ENCODE measurements around the gene LRP11. TPM values are rescaled to one million over a fixed set of nuclear protein-coding genes. Genes with fewer than 3 reads are reported as not detected.
A peak's percentile ranks its signal among the peaks of the same experiment; 100 is the strongest.

LRP11 gene
- total and polyA plus RNA-seq, 2 of the 13 experiments (the other 11 are each of a cell fraction or from before 2014, with no cell fraction given) = 32.4 to 48.9 TPM

GRCh38 chr6:149840345-149841075, 23.6 kb downstream of the LRP11 start (continued):
- TF ChIP-seq ZFP37 (CRISPR knock-in tag; IDR thresholded peaks at IDR 0.05; ENCODE audit: borderline replicate concordance) = no peak; the same call in 1 of the 2 replicates
- no peak for TF ChIP-seq RBM22 (optimal IDR thresholded peaks at IDR 0.05; ENCODE audit: low read length)
- TF ChIP-seq, protein P1, sequence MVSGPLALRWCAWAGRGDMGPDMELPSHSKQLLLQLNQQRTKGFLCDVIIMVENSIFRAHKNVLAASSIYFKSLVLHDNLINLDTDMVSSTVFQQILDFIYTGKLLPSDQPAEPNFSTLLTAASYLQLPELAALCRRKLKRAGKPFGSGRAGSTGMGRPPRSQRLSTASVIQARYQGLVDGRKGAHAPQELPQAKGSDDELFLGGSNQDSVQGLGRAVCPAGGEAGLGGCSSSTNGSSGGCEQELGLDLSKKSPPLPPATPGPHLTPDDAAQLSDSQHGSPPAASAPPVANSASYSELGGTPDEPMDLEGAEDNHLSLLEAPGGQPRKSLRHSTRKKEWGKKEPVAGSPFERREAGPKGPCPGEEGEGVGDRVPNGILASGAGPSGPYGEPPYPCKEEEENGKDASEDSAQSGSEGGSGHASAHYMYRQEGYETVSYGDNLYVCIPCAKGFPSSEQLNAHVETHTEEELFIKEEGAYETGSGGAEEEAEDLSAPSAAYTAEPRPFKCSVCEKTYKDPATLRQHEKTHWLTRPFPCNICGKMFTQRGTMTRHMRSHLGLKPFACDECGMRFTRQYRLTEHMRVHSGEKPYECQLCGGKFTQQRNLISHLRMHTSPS (CRISPR knock-in tag; IDR thresholded peaks at IDR 0.05; ENCODE audit: low read depth) = peak; percentile 35; the same call in 1 of the 2 replicates
- TF ChIP-seq SIX4 (CRISPR knock-in tag; IDR thresholded peaks at IDR 0.05) = no peak
- TF ChIP-seq TSC22D2 (CRISPR knock-in tag; IDR thresholded peaks at IDR 0.05; ENCODE audit: borderline replicate concordance) = no peak
- TF ChIP-seq, protein P2, sequence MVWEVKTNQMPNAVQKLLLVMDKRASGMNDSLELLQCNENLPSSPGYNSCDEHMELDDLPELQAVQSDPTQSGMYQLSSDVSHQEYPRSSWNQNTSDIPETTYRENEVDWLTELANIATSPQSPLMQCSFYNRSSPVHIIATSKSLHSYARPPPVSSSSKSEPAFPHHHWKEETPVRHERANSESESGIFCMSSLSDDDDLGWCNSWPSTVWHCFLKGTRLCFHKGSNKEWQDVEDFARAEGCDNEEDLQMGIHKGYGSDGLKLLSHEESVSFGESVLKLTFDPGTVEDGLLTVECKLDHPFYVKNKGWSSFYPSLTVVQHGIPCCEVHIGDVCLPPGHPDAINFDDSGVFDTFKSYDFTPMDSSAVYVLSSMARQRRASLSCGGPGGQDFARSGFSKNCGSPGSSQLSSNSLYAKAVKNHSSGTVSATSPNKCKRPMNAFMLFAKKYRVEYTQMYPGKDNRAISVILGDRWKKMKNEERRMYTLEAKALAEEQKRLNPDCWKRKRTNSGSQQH (CRISPR knock-in tag; IDR thresholded peaks at IDR 0.05; ENCODE audit: low read depth) = no peak
- TF ChIP-seq MZF1 (CRISPR knock-in tag; IDR thresholded peaks at IDR 0.05; ENCODE audit: borderline replicate concordance) = no peak
- TF ChIP-seq MEIS2 (CRISPR knock-in tag; IDR thresholded peaks at IDR 0.05) = no peak
- no peak for TF ChIP-seq SNAI1 (CRISPR knock-in tag; IDR thresholded peaks at IDR 0.05; ENCODE audit: borderline replicate concordance)
- TF ChIP-seq NR2F1 (CRISPR knock-in tag; IDR thresholded peaks at IDR 0.05) = no peak
- TF ChIP-seq ZNF773 (CRISPR knock-in tag; IDR thresholded peaks at IDR 0.05; ENCODE audit: borderline replicate concordance) = no peak
- no peak for TF ChIP-seq ZC3H13 (CRISPR knock-in tag; IDR thresholded peaks at IDR 0.05)
- no peak for TF ChIP-seq YEATS4 (CRISPR knock-in tag; IDR thresholded peaks at IDR 0.05; ENCODE audit: borderline replicate concordance)
- 0 out of 2 replicates have a peak, but pooled peaks have one; percentile 34 for TF ChIP-seq SMAD9 (CRISPR knock-in tag; IDR thresholded peaks at IDR 0.05)
- no peak for TF ChIP-seq NCOA2 (CRISPR knock-in tag; IDR thresholded peaks at IDR 0.05)
- no peak for TF ChIP-seq ZSCAN12 (CRISPR knock-in tag; IDR thresholded peaks at IDR 0.05)
- TF ChIP-seq, protein P3, sequence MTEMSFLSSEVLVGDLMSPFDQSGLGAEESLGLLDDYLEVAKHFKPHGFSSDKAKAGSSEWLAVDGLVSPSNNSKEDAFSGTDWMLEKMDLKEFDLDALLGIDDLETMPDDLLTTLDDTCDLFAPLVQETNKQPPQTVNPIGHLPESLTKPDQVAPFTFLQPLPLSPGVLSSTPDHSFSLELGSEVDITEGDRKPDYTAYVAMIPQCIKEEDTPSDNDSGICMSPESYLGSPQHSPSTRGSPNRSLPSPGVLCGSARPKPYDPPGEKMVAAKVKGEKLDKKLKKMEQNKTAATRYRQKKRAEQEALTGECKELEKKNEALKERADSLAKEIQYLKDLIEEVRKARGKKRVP (CRISPR knock-in tag; IDR thresholded peaks at IDR 0.05) = no peak
- TF ChIP-seq, protein P4, sequence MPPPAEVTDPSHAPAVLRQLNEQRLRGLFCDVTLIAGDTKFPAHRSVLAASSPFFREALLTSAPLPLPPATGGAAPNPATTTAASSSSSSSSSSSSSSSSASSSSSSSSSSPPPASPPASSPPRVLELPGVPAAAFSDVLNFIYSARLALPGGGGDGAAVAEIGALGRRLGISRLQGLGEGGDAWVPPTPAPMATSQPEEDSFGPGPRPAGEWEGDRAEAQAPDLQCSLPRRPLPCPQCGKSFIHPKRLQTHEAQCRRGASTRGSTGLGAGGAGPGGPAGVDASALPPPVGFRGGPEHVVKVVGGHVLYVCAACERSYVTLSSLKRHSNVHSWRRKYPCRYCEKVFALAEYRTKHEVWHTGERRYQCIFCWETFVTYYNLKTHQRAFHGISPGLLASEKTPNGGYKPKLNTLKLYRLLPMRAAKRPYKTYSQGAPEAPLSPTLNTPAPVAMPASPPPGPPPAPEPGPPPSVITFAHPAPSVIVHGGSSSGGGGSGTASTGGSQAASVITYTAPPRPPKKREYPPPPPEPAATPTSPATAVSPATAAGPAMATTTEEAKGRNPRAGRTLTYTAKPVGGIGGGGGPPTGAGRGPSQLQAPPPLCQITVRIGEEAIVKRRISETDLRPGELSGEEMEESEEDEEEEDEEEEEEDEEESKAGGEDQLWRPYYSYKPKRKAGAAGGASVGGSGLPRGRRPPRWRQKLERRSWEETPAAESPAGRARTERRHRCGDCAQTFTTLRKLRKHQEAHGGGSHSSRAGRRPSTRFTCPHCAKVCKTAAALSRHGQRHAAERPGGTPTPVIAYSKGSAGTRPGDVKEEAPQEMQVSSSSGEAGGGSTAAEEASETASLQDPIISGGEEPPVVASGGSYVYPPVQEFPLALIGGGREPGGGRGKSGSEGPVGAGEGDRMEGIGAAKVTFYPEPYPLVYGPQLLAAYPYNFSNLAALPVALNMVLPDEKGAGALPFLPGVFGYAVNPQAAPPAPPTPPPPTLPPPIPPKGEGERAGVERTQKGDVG (CRISPR knock-in tag; IDR thresholded peaks at IDR 0.05; ENCODE audit: borderline replicate concordance) = no peak
- TF ChIP-seq DNMT3B (CRISPR knock-in tag; conservative IDR thresholded peaks at IDR 0.05) = no peak
- TF ChIP-seq HCFC1 (IDR thresholded peaks at IDR 0.05; ENCODE audit: low read depth, low read length) = no peak
- no peak for TF ChIP-seq RBAK (CRISPR knock-in tag; IDR thresholded peaks at IDR 0.05)
- no peak for TF ChIP-seq ZNF441 (CRISPR knock-in tag; IDR thresholded peaks at IDR 0.05; ENCODE audit: borderline replicate concordance)
- TF ChIP-seq KDM6A (CRISPR knock-in tag; IDR thresholded peaks at IDR 0.05; ENCODE audit: low read depth) = no peak
- no peak for TF ChIP-seq NBN (conservative IDR thresholded peaks at IDR 0.05)
